B cell (primary cell): ENCODE data around the gene CFAP221. TPM values are rescaled to one million over a fixed set of nuclear protein-coding genes. Genes with fewer than 3 reads are reported as not detected.

ENCODE experiments used
- ATAC-seq: fragments of 200-7000 bp; cut with Tn5 transposase; one replicate; pipeline ENCODE4 v1.10.0; 2021; ENCODE audit warnings: low read depth, mild to moderate bottlenecking, moderate number of reproducible peaks, moderate library complexity
- CTCF ChIA-PET: fragments of 350-600 bp; sonication (Branson Sonifier 250); formaldehyde crosslinking; loops from one replicate; lab custom pipeline; 2021; ENCODE audit warnings: antibody characterized with exemption, inconsistent platforms; lab: Charles Lee
- POLR2A ChIA-PET: fragments of 350-600 bp; sonication (Branson Sonifier 250); formaldehyde crosslinking; loops from one replicate; lab custom pipeline; 2021; ENCODE audit warnings: antibody characterized with exemption; lab: Charles Lee
- DNase-seq: peaks from one replicate; pipeline ENCODE4 v3.0.0; 2013
- H2AFZ ChIP-seq: 2 replicates; pipeline ENCODE4 v1.6.1; 2012; ENCODE audit warnings: mild to moderate bottlenecking, low read depth, low read length; ENCODE audit not compliant: insufficient read depth, poor library complexity, severe bottlenecking
- H3K27ac ChIP-seq, 2 donors: 1 replicate in 1 of 2; 2 replicates in 1 of 2; pipeline ENCODE4 v1.5.1; 2012 to 2013; ENCODE audit warnings: low read length in 2 of 2, mild to moderate bottlenecking in 2 of 2, moderate library complexity in 1 of 2
- H3K27me3 ChIP-seq, 4 experiments: fragments of 200-600 bp in 1 of 4; sonication (generic) in 1 of 4; replicated peaks in 1 of 4; 1 replicate in 2 of 4; 2 replicates in 2 of 4; pipeline versions ENCODE4 v1.6.1 to v1.7.0; 2013 to 2016; ENCODE audit warnings: low read length in 3 of 4, mild to moderate bottlenecking in 2 of 4, mixed read lengths in 1 of 4, moderate library complexity in 1 of 4; ENCODE audit not compliant: insufficient read depth in 4 of 4, control insufficient read depth in 3 of 4; ENCODE audit errors: control extremely low read depth in 1 of 4
- H3K36me3 ChIP-seq, 2 experiments: replicated peaks in 1 of 2; 1 replicate in 1 of 2; 2 replicates in 1 of 2; pipeline versions ENCODE4 v1.6.1 to v1.7.1; 2013; ENCODE audit warnings: low read length in 1 of 2; ENCODE audit not compliant: insufficient read depth in 2 of 2, control insufficient read depth in 1 of 2; ENCODE audit errors: control extremely low read depth in 1 of 2, extremely low read depth in 1 of 2
- H3K4me1 ChIP-seq, 2 donors: fragments of 200-600 bp in 1 of 2; sonication (generic) in 1 of 2; 1 replicate in 1 of 2; 2 replicates in 1 of 2; pipeline versions ENCODE4 v1.5.1 to v1.6.1; 2013 to 2017; ENCODE audit warnings: low read length in 2 of 2; ENCODE audit not compliant: control insufficient read depth in 2 of 2, insufficient read depth in 2 of 2
- H3K4me2 ChIP-seq: replicated peaks from 2 replicates; pipeline ENCODE3; 2012; ENCODE audit warnings: mild to moderate bottlenecking, low read depth, low read length; ENCODE audit not compliant: poor library complexity, severe bottlenecking
- H3K4me3 ChIP-seq, 5 experiments: fragments of 200-600 bp in 1 of 5; sonication (generic) in 1 of 5; 1 replicate in 3 of 5; 2 replicates in 2 of 5; pipeline versions ENCODE4 v1.5.1 to v1.7.0; 2011 to 2016; ENCODE audit warnings: low read length in 4 of 5, mild to moderate bottlenecking in 4 of 5, low read depth in 2 of 5, control low read depth in 1 of 5, moderate library complexity in 1 of 5; ENCODE audit not compliant: insufficient read depth in 1 of 5; ENCODE audit errors: control extremely low read depth in 1 of 5, extremely low read depth in 1 of 5
- H3K79me2 ChIP-seq: fragments of 200-600 bp; sonication (generic); one replicate; pipeline ENCODE4 v1.6.0; 2016; ENCODE audit warnings: low read length; ENCODE audit not compliant: control insufficient read depth, insufficient read depth
- H3K9ac ChIP-seq: fragments of 200-600 bp; sonication (generic); 2 replicates; pipeline ENCODE4 v1.6.1; 2017; ENCODE audit warnings: mild to moderate bottlenecking, low read length, moderate library complexity
- H3K9me3 ChIP-seq, 3 donors: one replicate each; pipeline versions ENCODE4 v1.6.1 to v1.7.1; 2013; ENCODE audit warnings: low read length in 2 of 3; ENCODE audit not compliant: control insufficient read depth in 2 of 3, insufficient read depth in 1 of 3; ENCODE audit errors: control extremely low read depth in 1 of 3
- H4K20me1 ChIP-seq: 2 replicates; pipeline ENCODE4 v1.6.0; 2012; ENCODE audit warnings: mild to moderate bottlenecking, low read length; ENCODE audit not compliant: insufficient read depth, control insufficient read depth, poor library complexity, severe bottlenecking
- H3K27ac Mint-ChIP-seq: one replicate; pipeline ENCODE4 v1.8.0; 2021; ENCODE audit warnings: mixed read lengths
- H3K27me3 Mint-ChIP-seq: one replicate; pipeline ENCODE4 v1.8.0; 2021; ENCODE audit warnings: mixed read lengths
- H3K4me1 Mint-ChIP-seq: one replicate; pipeline ENCODE4 v1.8.0; 2021; ENCODE audit warnings: mixed read lengths
- H3K4me3 Mint-ChIP-seq: one replicate; pipeline ENCODE4 v1.8.0; 2021; ENCODE audit warnings: mixed read lengths
- H3K9me3 Mint-ChIP-seq: one replicate; pipeline ENCODE4 v1.8.0; 2022; ENCODE audit warnings: mixed read lengths; ENCODE audit not compliant: insufficient read depth
- CTCF ChIP-seq: fragments of 200-600 bp; IDR thresholded peaks from one replicate; pipeline ENCODE4 v1.8.0; 2022; ENCODE audit warnings: antibody characterized with exemption, mild to moderate bottlenecking
- EZH2 ChIP-seq: IDR thresholded peaks from 2 replicates; pipeline ENCODE4 v1.6.1; 2012; ENCODE audit warnings: borderline replicate concordance, low read depth, mild to moderate bottlenecking, moderate library complexity, low read length; ENCODE audit not compliant: insufficient read depth, poor library complexity, severe bottlenecking
- WGBS: methylation state at CpG from one replicate; pipeline ENCODE4 v1.1.5; 2013; ENCODE audit warnings: missing lambda C conversion rate; ENCODE audit not compliant: insufficient coverage; 5-methylcytosine and 5-hydroxymethylcytosine counted together
- intact Hi-C: fragments of 100-400 bp; cut with micrococcal nuclease; formaldehyde crosslinking; loops from one replicate; pipeline ENCODE4 v1.10.0; 2022
- polyA plus RNA-seq: library from polyadenylated mRNA; depleted of rRNA; stranded (reverse); fragments of >200 nt; gene quantifications from 2 replicates; pipeline ENCODE4 v1.2.3, GENCODE V29; 2012
- total RNA-seq, 2 donors: library from RNA; stranded (reverse); fragments of 120-200 nt in 1 of 2; gene quantifications; 1 replicate in 1 of 2; 2 replicates in 1 of 2; pipeline versions ENCODE4 v1.2.3 to v1.2.4, GENCODE V29; 2013 to 2022

The CFAP221 gene
- total and polyA plus RNA-seq, 2 donors (not counting 1 experiment from before 2014, with no cell fraction given): not detected

GRCh38 chr2:119575439-119575838, 31.2 kb downstream of the CFAP221 start:
- peaks cover 0 to 3% (median 1%) of the 10 kb centered on the region in 3 donors for H3K9me3 ChIP-seq
- ATAC-seq: no peak
- ChIA-PET POLR2A (no interaction called here), CTCF (no interaction called here)
- TF ChIP-seq EZH2 (no peak), CTCF (no peak)
- no CpG with 5 or more reads among the region's 1 CpG for WGBS
- H3K9ac ChIP-seq: no peak overlapping the region
- no peak overlapping the region for H3K4me3 Mint-ChIP-seq
- no peaks in the 10 kb centered on the region for H3K36me3 ChIP-seq
- H3K79me2 ChIP-seq: no peaks in the 10 kb centered on the region
- H3K9me3 Mint-ChIP-seq: peaks cover 2% of the 10 kb centered on the region
- H4K20me1 ChIP-seq: no peaks in the 10 kb centered on the region
- H3K4me1 Mint-ChIP-seq: no peaks in the 10 kb centered on the region
- no peak overlapping the region for H3K4me2 ChIP-seq
- H3K4me3 ChIP-seq: no peak overlapping the region
- H2AFZ ChIP-seq: no peak overlapping the region
- DNase-seq: no peak
- intact Hi-C loops: no loop called here
- peaks cover 0 to 5% (median 1%) of the 10 kb centered on the region in 4 experiments for H3K27me3 ChIP-seq
- H3K27me3 Mint-ChIP-seq: peaks cover 14% of the 10 kb centered on the region
- H3K4me1 ChIP-seq: no peaks in the 10 kb centered on the region
- H3K27ac Mint-ChIP-seq: no peak overlapping the region
- no peak overlapping the region for H3K27ac ChIP-seq

GRCh38 chr2:119579424-119580295, 35.4 kb downstream of the CFAP221 start:
- no peak for TF ChIP-seq CTCF
- TF ChIP-seq EZH2: no peak
- no peaks in the 10 kb centered on the region for H3K4me1 ChIP-seq
- peaks cover 0 to 5% (median 0%) of the 10 kb centered on the region in 4 experiments for H3K27me3 ChIP-seq
- H3K27me3 Mint-ChIP-seq: peaks cover 3% of the 10 kb centered on the region
- no peak overlapping the region for H3K27ac Mint-ChIP-seq
- H3K4me2 ChIP-seq: no peak overlapping the region
- H3K9me3 ChIP-seq: peaks cover 0 to 3% (median 0%) of the 10 kb centered on the region in 3 donors
- H2AFZ ChIP-seq: no peak overlapping the region
- H3K9ac ChIP-seq: no peak overlapping the region
- ChIA-PET CTCF (no interaction called here), POLR2A (no interaction called here)
- H3K4me1 Mint-ChIP-seq: no peaks in the 10 kb centered on the region
- H3K4me3 ChIP-seq: no peak overlapping the region
- H3K27ac ChIP-seq: no peak overlapping the region
- no peak overlapping the region for H3K4me3 Mint-ChIP-seq
- H3K9me3 Mint-ChIP-seq: peaks cover 2% of the 10 kb centered on the region
- H4K20me1 ChIP-seq: no peaks in the 10 kb centered on the region
- 100% methylated on average over 6 of the region's 7 CpGs for WGBS
- DNase-seq (no peak), ATAC-seq (no peak)
- no peaks in the 10 kb centered on the region for H3K36me3 ChIP-seq
- intact Hi-C loops: no loop called here
- H3K79me2 ChIP-seq: no peaks in the 10 kb centered on the region
